Vagina (tissue), 2 donors: ENCODE measurements around the gene ERC2. TPM values are rescaled to one million over a fixed set of nuclear protein-coding genes. Genes with fewer than 3 reads are reported as not detected.

ENCODE experiments used
- DNase-seq, 2 donors: peaks; one replicate each; pipeline ENCODE4 v3.0.0-alpha.2; 2017; ENCODE audit errors: extremely low spot score in 2 of 2
- H3K27ac ChIP-seq: fragments of 200-600 bp; sonication (generic); one replicate; pipeline ENCODE4 v1.5.1; 2019
- H3K27me3 ChIP-seq: fragments of 200-600 bp; sonication (generic); one replicate; pipeline ENCODE4 v1.5.1; 2019
- H3K36me3 ChIP-seq, 2 donors: fragments of 200-600 bp; sonication (generic); one replicate each; pipeline ENCODE4 v1.5.1; 2017 to 2019
- H3K4me1 ChIP-seq: fragments of 200-600 bp; sonication (generic); one replicate; pipeline ENCODE4 v1.5.1; 2019
- H3K4me3 ChIP-seq, 2 donors: fragments of 200-600 bp; sonication (generic); 1 replicate in 1 of 2; 2 replicates in 1 of 2; pipeline ENCODE4 v1.5.1; 2016 to 2019
- H3K9me3 ChIP-seq: fragments of 200-600 bp; sonication (generic); one replicate; pipeline ENCODE4 v1.5.1; 2019
- CTCF ChIP-seq, 3 experiments: fragments of 450-650 bp in 2 of 3; fragments of 200-600 bp in 1 of 3; sonication (generic) in 1 of 3; IDR thresholded peaks; one replicate each; pipeline ENCODE4 v1.5.1; 2017 to 2019; ENCODE audit warnings: antibody characterized with exemption in 3 of 3, mild to moderate bottlenecking in 2 of 3, moderate library complexity in 2 of 3
- POLR2A ChIP-seq, 2 donors: fragments of 450-650 bp; IDR thresholded peaks; one replicate each; pipeline ENCODE4 v1.6.1; 2017; ENCODE audit warnings: antibody characterized with exemption in 2 of 2, mild to moderate bottlenecking in 2 of 2, moderate library complexity in 2 of 2
- POLR2AphosphoS5 ChIP-seq, 2 donors: sonication (generic); formaldehyde crosslinking; IDR thresholded peaks; one replicate each; pipeline ENCODE4 v1.9.0; 2017; ENCODE audit warnings: antibody characterized with exemption in 2 of 2, mild to moderate bottlenecking in 2 of 2, low read depth in 1 of 2; ENCODE audit not compliant: insufficient read depth in 1 of 2
- intact Hi-C: fragments of 100-400 bp; cut with DNase I; formaldehyde crosslinking; loops from one replicate; pipeline ENCODE4 v1.15.1; 2023
- total RNA-seq: library from RNA; depleted of rRNA; stranded (reverse); fragments of >200 nt; gene quantifications from one replicate; pipeline ENCODE4 v1.2.3, GENCODE V29; 2016

Gene ERC2
- total RNA-seq, 1 donor from 2014 or later, result 1.2 TPM

DNA sequence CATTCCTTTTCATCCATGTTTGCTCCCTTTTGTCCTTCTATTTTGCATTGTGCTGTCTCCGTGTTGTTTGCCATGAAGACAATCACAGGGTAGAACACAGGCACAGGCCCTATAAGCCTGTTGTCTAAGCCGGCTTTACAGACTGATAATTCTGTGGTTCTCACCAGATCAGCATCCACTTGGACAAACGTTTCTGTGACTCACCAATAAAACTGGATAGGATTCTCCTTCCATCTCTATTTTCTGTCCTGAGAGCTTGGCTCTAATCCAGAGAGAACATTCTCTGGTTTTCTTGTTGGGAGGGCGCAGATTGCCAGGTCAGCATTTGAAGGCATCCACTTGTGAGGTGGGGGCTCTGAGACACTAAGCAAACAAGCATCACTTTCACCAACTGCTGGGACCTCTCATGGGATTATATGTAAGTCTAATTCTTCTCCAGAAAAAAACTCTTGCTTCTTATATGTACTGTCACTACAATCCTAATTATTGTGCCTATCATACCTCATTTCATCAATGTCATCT, 101.6 kb downstream of the ERC2 start:
- Histone ChIP-seq H3K27ac (no peak overlapping the region), H3K9me3 (no peaks in the 10 kb centered on the region), H3K4me1 (no peaks in the 10 kb centered on the region), H3K36me3 (no peaks in the 10 kb centered on the region), H3K27me3 (no peaks in the 10 kb centered on the region), H3K4me3 (no peak overlapping the region)
- TF ChIP-seq POLR2AphosphoS5 (IDR thresholded peaks at IDR 0.05; ENCODE audit: insufficient read depth in 1 of 2, low read depth in 1 of 2), result no peak
- DNase-seq, result no peak
- intact Hi-C loops, result no loop called here

DNA sequence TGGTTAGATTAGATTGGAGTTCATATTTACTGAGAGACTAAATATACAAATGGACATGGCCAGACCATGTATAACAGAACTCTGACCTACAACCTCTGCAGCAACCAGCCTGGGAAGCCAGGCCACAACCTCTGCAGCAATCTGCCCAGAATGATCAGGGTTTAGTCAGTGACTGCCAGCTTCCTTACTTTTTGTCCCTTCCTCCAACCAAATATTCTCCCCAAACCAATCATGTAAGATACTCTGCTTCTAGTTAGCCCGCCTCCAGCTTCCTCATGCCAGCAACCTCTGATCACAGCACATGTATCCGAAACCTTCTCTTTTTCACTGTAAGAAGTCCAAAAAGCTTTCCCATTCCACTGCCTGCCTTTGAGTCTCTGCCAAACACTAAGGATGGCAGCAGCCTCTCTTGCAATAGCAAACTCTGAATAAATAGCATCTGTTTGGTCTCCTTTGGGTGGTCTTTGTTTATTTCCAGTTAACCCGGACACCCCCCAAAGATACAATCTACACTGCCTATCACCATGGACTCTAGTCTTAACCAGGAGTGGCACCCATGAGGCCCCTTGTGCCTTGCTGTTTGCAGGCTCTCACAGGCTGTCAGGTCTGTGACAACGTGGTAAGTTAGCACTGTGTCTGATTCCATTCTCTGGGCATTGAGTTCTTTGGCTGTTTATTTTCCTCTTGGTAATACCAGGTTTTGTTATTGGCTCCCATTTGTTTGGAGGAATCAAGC, 102.2 kb downstream of the ERC2 start:
- Histone ChIP-seq H3K4me3 (no peak overlapping the region), H3K27ac (no peak overlapping the region), H3K4me1 (no peaks in the 10 kb centered on the region), H3K27me3 (no peaks in the 10 kb centered on the region), H3K9me3 (no peaks in the 10 kb centered on the region), H3K36me3 (no peaks in the 10 kb centered on the region)
- no peak for DNase-seq
- intact Hi-C loops, result no loop called here
- no peak for TF ChIP-seq POLR2AphosphoS5 (IDR thresholded peaks at IDR 0.05; ENCODE audit: insufficient read depth in 1 of 2, low read depth in 1 of 2)
- TF ChIP-seq CTCF (IDR thresholded peaks at IDR 0.05), result no peak
- TF ChIP-seq POLR2A (IDR thresholded peaks at IDR 0.05), result no peak

DNA sequence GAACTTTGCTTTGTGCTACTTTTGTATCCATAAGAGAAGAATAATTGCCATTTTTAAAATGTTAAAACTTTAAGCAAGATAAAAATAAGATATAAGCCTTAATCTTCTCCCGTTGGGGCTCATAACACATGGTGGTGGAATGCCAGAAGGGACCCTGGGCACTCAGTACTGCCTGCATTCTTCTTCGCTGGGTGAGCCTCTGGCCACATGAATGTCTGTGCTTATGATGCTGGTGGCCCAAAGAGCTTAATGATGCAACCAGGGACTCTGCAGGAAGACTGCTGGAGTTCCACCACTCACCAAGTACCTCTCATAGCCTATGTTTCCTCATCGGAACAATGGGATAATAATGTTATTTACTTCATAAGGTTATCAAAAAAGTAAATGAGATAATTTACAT, 103.6 kb downstream of the ERC2 start:
- intact Hi-C loops, result no loop called here
- H3K4me1 ChIP-seq, result no peaks in the 10 kb centered on the region
- no peak for TF ChIP-seq POLR2A (IDR thresholded peaks at IDR 0.05)
- TF ChIP-seq CTCF (IDR thresholded peaks at IDR 0.05), result no peak
- no peak for TF ChIP-seq POLR2AphosphoS5 (IDR thresholded peaks at IDR 0.05; ENCODE audit: insufficient read depth in 1 of 2, low read depth in 1 of 2)
- no peak overlapping the region for H3K27ac ChIP-seq
- H3K4me3 ChIP-seq, result no peak overlapping the region
- H3K9me3 ChIP-seq, result no peaks in the 10 kb centered on the region
- DNase-seq, result no peak
- H3K27me3 ChIP-seq, result no peaks in the 10 kb centered on the region
- H3K36me3 ChIP-seq, result no peaks in the 10 kb centered on the region

GRCh38 chr3:56363720-56364119, 104.5 kb downstream of the ERC2 start:
- H3K36me3 ChIP-seq, result no peaks in the 10 kb centered on the region
- no peaks in the 10 kb centered on the region for H3K9me3 ChIP-seq
- no peaks in the 10 kb centered on the region for H3K27me3 ChIP-seq
- TF ChIP-seq POLR2AphosphoS5 (IDR thresholded peaks at IDR 0.05; ENCODE audit: insufficient read depth in 1 of 2, low read depth in 1 of 2) (no peak), POLR2A (IDR thresholded peaks at IDR 0.05) (no peak), CTCF (IDR thresholded peaks at IDR 0.05) (no peak)
- no peaks in the 10 kb centered on the region for H3K4me1 ChIP-seq
- no peak overlapping the region for H3K27ac ChIP-seq
- intact Hi-C loops, result no loop called here
- DNase-seq, result no peak
- H3K4me3 ChIP-seq, result no peak overlapping the region

GRCh38 chr3:56361731-56362130, 106.5 kb downstream of the ERC2 start:
- no peak for DNase-seq
- Histone ChIP-seq H3K27ac (no peak overlapping the region), H3K9me3 (no peaks in the 10 kb centered on the region), H3K4me1 (no peaks in the 10 kb centered on the region), H3K27me3 (no peaks in the 10 kb centered on the region), H3K4me3 (no peak overlapping the region), H3K36me3 (no peaks in the 10 kb centered on the region)
- no peak for TF ChIP-seq CTCF (IDR thresholded peaks at IDR 0.05)
- TF ChIP-seq POLR2AphosphoS5 (IDR thresholded peaks at IDR 0.05; ENCODE audit: insufficient read depth in 1 of 2, low read depth in 1 of 2), result no peak
- no peak for TF ChIP-seq POLR2A (IDR thresholded peaks at IDR 0.05)
- intact Hi-C loops, result no loop called here
